Activated T-cell treated with anti-CD3 and anti-CD28 coated beads, Interleukin-2, amount 50 U/mL, for 4 hours (primary cell): Measurements from ENCODE around the gene RAD51B. TPM values are rescaled to one million over a fixed set of nuclear protein-coding genes. Genes with fewer than 3 reads are reported as not detected.
"Not testable (repeated sequence)": the region's sequence is repeated elsewhere in the genome, so short reads cannot be mapped to it uniquely, and the experiment has no call there.

ENCODE experiments used
- ATAC-seq, 2 donors: fragments of 200-7000 bp; cut with Tn5 transposase; one replicate each; pipeline ENCODE4 v1.10.0; 2021
- DNase-seq: peaks from one replicate; pipeline ENCODE4 v3.0.0-alpha.2; 2020
- H3K27me3 Mint-ChIP-seq: one replicate; pipeline ENCODE4 v1.8.0; 2021; ENCODE audit warnings: low read depth, mixed read lengths
- H3K36me3 Mint-ChIP-seq: one replicate; pipeline ENCODE4 v1.8.0; 2022; ENCODE audit warnings: mixed read lengths; ENCODE audit not compliant: insufficient read depth
- H3K4me1 Mint-ChIP-seq: one replicate; pipeline ENCODE4 v1.8.0; 2021; ENCODE audit warnings: low read depth, mixed read lengths
- H3K4me3 Mint-ChIP-seq: one replicate; pipeline ENCODE4 v1.8.0; 2021; ENCODE audit warnings: mild to moderate bottlenecking, moderate library complexity, mixed read lengths
- H3K9me3 Mint-ChIP-seq: one replicate; pipeline ENCODE4 v1.8.0; 2021; ENCODE audit warnings: mixed read lengths
- total RNA-seq, 3 donors: library from RNA; stranded (reverse); gene quantifications; one replicate each; pipeline ENCODE4 v1.2.1, GENCODE V29; 2021

Gene RAD51B
- total RNA-seq, 3 donors from 2014 or later = 10.6 to 16.1 (median 14.2) TPM

DNA sequence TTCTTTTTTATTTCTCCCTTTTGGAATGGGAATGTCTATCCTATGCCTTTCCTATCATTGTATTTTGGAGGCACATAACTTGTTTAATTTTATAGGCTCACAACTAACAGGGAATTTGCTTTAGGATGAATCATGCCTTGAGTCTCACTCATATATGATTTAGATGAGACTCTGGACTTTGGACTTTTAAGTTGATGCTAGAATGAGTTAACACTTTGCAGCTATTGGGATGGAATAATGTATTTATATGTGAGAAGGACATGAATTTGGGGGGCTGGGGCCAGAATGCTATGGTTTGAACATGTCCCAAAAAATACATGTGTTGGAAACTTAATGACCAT is 607.9 kb downstream of the RAD51B start:
- H3K36me3 Mint-ChIP-seq = peaks cover 2% of the 10 kb centered on the region
- no peak overlapping the region for H3K4me3 Mint-ChIP-seq
- H3K27me3 Mint-ChIP-seq = no peaks in the 10 kb centered on the region
- no peaks in the 10 kb centered on the region for H3K4me1 Mint-ChIP-seq
- DNase-seq (no peak), ATAC-seq (no peak)
- H3K9me3 Mint-ChIP-seq = no peaks in the 10 kb centered on the region

DNA sequence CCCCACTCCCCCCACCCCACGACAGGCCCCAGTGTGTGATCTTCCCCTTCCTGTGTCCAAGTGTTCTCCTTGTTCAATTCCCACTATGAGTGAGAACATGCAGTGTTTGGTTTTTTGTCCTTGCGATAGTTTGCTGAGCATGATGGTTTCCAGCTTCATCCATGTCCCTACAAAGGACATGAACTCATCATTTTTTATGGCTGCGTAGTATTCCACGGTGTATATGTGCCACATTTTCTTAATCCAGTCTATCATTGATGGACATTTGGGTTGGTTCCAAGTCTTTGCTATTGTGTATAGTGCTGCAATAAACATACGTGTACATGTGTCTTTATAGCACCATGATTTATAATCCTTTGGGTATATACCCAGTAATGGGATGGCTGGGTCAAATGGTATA is 609.3 kb downstream of the RAD51B start:
- H3K4me3 Mint-ChIP-seq, H3K27me3 Mint-ChIP-seq, H3K4me1 Mint-ChIP-seq, H3K36me3 Mint-ChIP-seq, ATAC-seq, DNase-seq, H3K9me3 Mint-ChIP-seq: not testable (repeated sequence)

DNA sequence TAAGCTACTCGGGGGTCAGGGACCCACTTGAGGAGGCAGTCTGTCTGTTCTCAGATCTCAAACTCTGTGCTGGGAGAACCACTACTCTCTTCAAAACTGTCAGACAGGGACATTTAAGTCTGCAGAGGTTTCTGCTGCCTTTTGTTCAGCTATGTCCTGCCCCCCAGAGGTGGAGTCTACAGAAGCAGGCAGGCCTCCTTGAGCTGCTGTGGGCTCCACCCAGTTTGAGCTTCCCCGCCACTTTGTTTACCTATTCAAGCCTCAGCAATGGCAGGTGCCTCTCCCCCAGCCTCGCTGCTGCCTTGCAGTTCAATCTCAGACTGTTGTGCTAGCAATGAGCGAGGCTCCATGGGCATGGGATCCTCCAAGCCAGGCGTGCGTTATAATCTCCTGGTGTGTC is 614.6 kb downstream of the RAD51B start:
- not testable (repeated sequence) for H3K4me1 Mint-ChIP-seq, DNase-seq, ATAC-seq, H3K4me3 Mint-ChIP-seq, H3K27me3 Mint-ChIP-seq, H3K36me3 Mint-ChIP-seq
- peaks cover 11% of the 10 kb centered on the region for H3K9me3 Mint-ChIP-seq

DNA sequence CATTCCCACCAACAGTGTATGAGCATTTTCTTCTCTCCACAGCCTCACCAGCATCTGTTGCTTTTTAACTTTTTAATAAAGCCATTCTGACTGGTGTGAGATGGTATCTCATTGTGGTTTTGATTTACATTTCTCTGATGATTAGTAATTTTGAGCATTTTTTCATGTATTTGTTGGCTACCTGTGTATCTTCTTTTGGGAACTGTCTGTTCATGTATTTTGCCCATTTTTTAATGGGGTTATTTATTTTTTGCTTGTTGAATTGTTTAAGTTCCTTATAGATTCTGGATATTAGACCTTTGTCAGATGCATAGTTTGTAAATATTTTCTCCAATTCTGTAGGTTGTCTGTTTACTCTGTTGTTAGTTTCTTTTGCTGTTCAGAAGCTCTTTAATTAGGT is 616.1 kb downstream of the RAD51B start:
- H3K36me3 Mint-ChIP-seq, H3K27me3 Mint-ChIP-seq, H3K4me1 Mint-ChIP-seq, DNase-seq, H3K4me3 Mint-ChIP-seq, ATAC-seq: not testable (repeated sequence)
- H3K9me3 Mint-ChIP-seq = peaks cover 11% of the 10 kb centered on the region

DNA sequence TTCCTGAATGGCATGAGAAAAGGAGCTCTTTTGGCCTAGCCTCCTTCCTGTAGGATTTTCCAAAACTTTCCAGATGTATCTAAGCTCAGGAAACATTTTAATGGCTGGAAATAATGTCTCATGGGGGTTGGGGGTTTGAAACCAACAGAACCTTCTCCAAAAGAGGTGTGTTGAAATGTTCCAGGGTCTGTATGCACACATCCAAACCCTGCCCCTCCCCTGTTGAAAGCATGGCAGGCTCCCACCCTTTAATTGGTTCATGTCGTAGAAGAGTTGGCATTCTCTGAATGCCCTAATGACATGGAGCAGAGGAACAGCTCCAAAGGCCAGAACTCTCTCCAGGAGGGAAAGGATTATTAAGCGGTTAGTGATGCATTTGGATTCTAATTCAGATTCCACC is 620.1 kb downstream of the RAD51B start:
- peaks cover 1% of the 10 kb centered on the region for H3K36me3 Mint-ChIP-seq
- DNase-seq (no peak), ATAC-seq (no peak)
- peaks cover 2% of the 10 kb centered on the region for H3K4me1 Mint-ChIP-seq
- H3K9me3 Mint-ChIP-seq = peaks cover 11% of the 10 kb centered on the region
- H3K4me3 Mint-ChIP-seq = no peak overlapping the region
- H3K27me3 Mint-ChIP-seq = no peaks in the 10 kb centered on the region

DNA sequence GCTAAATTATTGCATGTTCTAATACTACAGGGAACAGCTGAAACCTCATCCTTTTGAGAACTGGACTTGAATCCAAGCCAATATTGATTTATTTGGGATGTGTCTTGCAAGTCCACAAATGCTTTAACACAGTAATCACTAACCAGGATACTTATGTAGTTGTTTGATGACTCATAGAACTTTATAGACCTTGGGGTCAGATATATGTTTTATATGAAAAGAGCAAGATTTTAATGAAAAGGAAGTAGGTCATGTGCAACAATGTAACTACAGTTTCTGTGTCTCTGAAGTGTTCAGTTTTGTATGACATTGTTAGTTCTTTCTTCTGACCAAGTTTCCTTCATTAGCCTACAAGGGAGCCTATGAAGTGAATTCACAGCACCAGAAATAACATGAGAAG is 621.2 kb downstream of the RAD51B start:
- peaks cover 2% of the 10 kb centered on the region for H3K4me1 Mint-ChIP-seq
- no peaks in the 10 kb centered on the region for H3K27me3 Mint-ChIP-seq
- peaks cover under 1% of the 10 kb centered on the region for H3K36me3 Mint-ChIP-seq
- DNase-seq (no peak), ATAC-seq (no peak)
- no peak overlapping the region for H3K4me3 Mint-ChIP-seq
- peaks cover 9% of the 10 kb centered on the region for H3K9me3 Mint-ChIP-seq

DNA sequence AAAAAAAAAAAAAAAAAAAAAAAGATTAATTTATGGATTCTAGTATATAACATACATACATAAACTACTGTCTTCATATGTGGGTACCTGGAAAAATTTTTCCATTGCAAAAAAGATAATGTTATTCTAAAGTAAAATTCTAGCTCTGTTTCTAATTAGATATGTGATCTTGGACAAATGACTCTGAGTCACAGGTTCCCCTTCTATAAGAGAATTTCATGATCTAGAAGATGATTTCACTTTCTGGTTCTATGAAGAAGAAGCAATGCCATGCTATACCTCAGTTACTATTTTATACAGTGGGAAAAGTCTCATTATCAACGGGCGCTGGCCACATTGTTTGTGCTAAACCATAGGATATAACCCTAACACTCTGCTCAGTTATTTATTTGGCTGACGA is 622.0 kb downstream of the RAD51B start:
- H3K36me3 Mint-ChIP-seq = no peaks in the 10 kb centered on the region
- DNase-seq (no peak), ATAC-seq (no peak)
- H3K27me3 Mint-ChIP-seq = no peaks in the 10 kb centered on the region
- H3K4me3 Mint-ChIP-seq = no peak overlapping the region
- H3K4me1 Mint-ChIP-seq = peaks cover 2% of the 10 kb centered on the region
- peaks cover 2% of the 10 kb centered on the region for H3K9me3 Mint-ChIP-seq

DNA sequence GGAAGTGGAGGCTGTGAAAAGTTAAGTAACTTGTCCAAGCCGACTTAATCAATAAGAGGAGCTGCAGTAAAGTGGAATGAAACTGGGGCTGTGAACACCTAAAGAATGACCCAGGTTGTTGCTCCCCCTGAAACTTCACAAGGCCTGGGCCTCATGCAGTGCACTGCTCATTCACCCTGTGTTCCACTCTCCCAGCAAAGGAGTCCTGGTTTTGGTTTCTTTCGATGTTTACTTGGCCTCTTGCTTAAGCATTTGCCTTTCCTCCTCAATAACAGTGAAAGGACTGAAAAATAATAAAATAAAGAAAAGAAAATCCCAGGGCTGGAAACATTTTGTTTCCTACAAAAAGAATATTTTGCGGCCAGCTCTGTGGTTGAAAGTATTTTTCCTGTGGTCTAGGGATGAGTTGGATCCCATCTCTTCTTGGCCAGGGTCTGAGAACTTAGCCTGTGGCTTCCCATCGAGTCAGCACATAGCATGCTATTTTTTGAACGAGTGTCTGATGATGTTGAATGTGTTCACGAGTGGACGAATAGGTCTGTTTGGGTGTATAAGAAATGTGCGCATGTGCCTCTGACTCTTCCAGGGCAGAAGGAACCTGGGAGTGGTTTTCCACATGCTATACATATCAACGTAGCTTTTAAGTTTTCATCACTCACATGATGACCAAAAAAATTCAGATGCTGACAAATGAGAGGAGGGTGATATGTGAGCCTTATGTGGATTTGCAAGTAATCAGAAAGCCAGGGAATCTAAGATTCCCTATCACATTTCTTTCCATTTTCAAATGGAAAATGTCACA is 623.5 kb downstream of the RAD51B start:
- Mint-ChIP-seq H3K4me3 (no peak overlapping the region), H3K36me3 (no peaks in the 10 kb centered on the region), H3K4me1 (peaks cover 5% of the 10 kb centered on the region), H3K27me3 (no peaks in the 10 kb centered on the region), H3K9me3 (no peaks in the 10 kb centered on the region)
- ATAC-seq = no peak
- no peak for DNase-seq

DNA sequence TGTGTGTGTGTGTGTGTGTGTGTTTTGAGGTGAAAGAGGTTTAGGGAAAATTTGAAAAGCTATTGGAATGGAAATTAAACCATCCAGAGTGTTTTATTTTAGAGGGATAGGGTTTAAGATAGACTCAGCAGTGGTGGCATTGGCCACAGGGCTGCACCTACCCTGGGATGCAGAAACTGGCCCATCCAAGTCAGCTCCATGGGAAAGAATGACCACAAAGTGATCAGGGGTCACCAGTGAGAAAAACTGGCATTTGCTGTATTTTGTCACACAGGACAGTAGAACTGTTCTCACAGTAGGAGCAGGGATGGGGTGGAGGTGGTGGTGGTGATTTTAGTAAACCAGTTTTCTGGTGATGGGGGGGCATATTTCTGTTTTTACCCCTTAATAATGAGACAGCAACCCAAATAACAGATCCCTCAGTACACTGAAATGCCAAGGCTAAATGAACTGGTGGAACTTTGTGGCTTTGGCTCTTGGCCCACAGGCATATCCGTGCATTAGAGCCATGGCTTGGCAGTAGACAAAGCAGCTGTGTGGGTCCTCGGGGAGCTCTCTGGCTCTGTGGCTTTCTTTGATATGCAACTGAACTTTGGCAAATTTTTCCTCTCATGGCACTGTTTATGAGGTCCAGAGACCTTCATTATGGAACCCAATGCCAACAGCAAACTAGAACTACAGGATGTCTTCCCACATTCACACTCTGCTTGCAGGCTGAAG is 625.0 kb downstream of the RAD51B start:
- no peak for ATAC-seq
- Mint-ChIP-seq H3K27me3 (no peaks in the 10 kb centered on the region), H3K36me3 (no peaks in the 10 kb centered on the region), H3K4me1 (peaks cover 5% of the 10 kb centered on the region), H3K9me3 (no peaks in the 10 kb centered on the region), H3K4me3 (no peak overlapping the region)
- no peak for DNase-seq

DNA sequence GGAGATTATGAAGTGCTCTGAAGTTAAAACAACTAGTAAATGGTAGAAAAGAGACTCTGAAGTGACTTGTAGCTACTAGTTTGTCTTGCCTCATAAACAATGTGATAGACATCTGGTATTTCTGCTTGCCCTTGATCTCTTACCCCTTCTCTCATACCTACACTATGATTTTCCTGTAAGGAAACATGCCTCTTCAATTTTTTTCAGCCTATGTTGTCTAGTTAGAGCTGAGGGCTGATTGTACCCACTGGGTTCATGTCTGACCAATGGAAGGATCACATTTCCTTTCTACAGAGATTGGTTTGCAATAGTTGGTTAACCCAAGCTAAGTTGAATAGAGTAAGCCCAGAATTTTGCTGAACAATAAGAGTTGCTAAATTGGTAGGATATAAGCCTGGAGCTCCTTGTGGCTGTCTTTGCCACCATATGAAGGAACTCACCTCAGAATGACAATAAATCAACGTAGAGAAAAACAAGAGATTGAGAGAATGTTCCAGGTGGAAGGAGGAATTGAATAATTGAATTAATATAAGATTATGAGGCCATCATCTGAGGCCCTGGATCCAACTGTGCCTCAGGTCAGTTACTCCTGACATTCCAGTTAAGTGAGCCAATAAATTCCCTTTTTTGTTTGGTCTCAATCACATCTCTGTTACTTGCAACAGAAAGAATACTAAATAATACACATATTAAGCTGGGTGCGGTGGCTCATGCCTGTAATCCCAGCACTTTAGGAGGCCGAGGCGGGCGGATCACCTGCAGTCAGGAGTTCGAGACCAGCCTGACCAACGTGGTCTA is 626.9 kb downstream of the RAD51B start:
- Mint-ChIP-seq H3K9me3 (no peaks in the 10 kb centered on the region), H3K36me3 (no peaks in the 10 kb centered on the region), H3K4me3 (no peak overlapping the region), H3K4me1 (peaks cover 5% of the 10 kb centered on the region), H3K27me3 (no peaks in the 10 kb centered on the region)
- no peak for DNase-seq
- no peak for ATAC-seq

DNA sequence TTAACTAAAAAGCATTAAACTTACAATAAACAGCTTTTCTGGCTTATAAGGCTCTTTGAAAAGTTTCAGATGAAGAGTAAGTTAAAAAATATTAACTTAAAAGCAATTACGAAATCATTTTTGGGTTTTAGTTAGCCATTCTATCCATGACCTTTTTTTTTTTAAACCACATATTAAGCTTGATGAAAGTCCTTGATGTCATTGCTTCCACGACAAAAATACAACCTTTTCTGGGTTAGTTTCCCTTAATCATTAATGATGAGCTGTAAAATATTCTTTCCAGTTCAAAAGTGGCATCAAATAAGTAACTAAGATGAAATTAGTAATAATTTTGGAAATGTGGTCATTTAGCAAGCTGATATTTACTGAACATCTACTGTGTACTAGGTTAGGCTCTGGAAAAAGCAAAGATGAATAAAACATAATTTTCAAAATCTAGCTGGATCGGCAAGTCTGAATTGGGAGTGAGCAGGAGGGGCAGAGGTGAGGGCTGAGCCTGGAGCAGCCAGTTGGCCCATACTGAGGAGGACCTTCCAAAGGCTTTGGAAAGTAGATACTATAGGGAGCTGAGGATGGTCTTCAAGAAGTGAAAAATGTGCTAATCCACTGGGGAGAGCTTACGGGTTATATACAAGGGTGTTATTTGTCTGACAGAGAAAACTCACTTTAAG is 628.1 kb downstream of the RAD51B start:
- no peak for DNase-seq
- Mint-ChIP-seq H3K4me1 (peaks cover 5% of the 10 kb centered on the region), H3K9me3 (no peaks in the 10 kb centered on the region), H3K36me3 (no peaks in the 10 kb centered on the region), H3K27me3 (no peaks in the 10 kb centered on the region), H3K4me3 (no peak overlapping the region)
- ATAC-seq = no peak

DNA sequence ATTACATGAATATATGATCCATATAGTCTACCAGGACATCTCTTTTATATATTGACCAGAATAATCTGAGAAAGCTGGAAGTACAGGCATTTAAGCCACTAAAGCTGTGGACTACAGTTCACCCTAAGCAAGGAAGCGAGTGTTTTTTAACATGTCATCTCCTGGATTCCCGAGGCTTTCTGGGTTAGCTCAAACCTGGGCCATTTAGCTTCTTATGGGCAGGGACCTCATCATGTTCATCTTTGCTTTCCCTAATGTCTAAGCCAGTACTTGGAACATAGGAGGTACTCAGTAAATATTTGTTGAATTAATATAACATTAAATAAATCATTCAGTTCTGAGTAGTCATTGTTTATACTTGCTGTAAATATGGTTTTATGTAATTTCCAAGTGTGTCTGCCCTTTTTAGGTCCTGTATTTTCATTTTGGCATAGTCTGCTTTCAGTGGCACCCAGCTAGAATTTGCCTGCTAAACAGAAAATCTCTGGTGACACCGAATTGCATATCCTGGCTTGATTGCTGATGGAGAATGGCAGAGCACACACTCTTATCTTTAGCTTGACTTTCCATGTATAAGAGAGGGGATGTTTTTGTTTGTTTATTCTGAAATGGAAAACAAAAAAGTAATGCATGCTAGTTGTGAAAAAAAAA is 628.8 kb downstream of the RAD51B start:
- Mint-ChIP-seq H3K36me3 (peaks cover 2% of the 10 kb centered on the region), H3K9me3 (no peaks in the 10 kb centered on the region), H3K4me1 (peaks cover 8% of the 10 kb centered on the region), H3K4me3 (no peak overlapping the region), H3K27me3 (no peaks in the 10 kb centered on the region)
- DNase-seq (no peak), ATAC-seq (no peak)

DNA sequence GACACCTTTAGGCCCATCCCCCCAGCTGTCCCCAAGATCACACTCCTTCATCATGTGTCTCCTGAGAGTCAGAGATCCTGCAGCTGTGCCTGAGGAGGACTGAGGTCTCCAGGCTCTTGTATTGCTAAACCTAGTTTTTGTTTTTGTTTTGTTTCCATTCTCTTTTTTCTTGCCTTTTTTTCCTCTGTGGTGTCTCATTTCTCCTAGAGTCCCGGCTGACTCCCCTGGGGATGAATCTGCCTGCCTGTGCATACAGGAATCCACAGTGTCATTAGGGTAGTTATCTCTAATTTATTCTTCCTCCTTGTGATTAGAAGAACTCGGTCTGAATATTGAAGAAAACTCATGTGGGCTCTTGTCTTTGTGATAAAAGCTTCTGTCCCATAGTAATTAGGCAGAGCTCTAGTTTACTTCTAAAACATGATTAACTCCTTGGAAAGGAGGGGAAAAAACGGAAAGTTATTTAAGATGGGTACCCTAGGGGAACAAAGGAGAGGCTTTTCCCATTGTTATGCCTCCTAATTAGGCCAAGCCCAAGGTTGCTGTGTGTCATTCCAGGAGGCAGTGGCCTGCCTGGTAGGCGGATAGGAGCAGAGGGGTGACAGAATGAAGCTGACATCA is 630.1 kb downstream of the RAD51B start:
- Mint-ChIP-seq H3K27me3 (no peaks in the 10 kb centered on the region), H3K4me1 (peaks cover 13% of the 10 kb centered on the region), H3K36me3 (peaks cover 3% of the 10 kb centered on the region), H3K9me3 (peaks cover 8% of the 10 kb centered on the region), H3K4me3 (no peak overlapping the region)
- DNase-seq (no peak), ATAC-seq (no peak)
